ENCODE results near the gene TBC1D13.
"Not testable (repeated sequence)": the region's sequence is repeated elsewhere in the genome, so short reads cannot be mapped to it uniquely, and the experiment has no call there.

Gene TBC1D13

GRCh38 chr9:128820665-128821583 lies 33.9 kb downstream of the TBC1D13 start:
- DNase-seq (ENCODE audit: low read depth in 3 of 3) = no peak

- DNase-seq (ENCODE audit: low read depth in 3 of 3) = no peak
Measured at GRCh38 chr9:128821584-128822406, 34.7 kb downstream of the TBC1D13 start.

DNA sequence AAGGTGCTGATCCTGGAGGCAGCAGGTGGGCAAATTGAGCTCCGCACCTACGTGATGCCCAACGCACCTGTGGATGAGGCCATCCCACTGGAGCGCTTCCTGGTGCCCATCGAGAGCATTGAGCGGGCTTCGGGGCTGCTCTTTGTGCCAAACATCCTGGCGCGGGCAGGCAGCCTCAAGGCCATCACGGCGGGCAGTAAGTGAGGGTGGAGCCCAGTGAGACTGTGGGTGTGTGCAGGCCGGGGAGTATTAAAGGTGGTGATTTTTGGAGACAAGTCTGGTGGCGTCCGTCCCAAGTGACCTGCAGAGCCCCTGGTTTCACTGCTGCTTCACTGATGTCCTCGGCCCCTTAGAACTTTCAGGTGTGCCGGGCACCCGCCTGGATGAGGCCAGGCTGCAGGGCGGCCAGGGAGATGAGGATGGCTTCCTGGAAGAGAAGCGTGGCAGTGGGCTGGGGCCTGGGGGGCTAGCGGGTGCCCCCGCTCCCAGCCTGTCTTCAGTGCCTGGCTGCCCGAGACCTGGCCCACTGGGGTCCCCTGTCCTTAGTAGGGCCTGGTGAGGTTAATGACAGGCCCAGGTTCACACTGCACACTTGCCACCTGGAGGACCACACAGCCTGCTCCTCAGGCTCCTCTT lies 35.5 kb downstream of the TBC1D13 start:
- no peak for DNase-seq (ENCODE audit: low read depth in 3 of 3)

- DNase-seq (ENCODE audit: low read depth in 3 of 3) = no peak
Measured at GRCh38 chr9:128823362-128823902, 36.4 kb downstream of the TBC1D13 start.

DNA sequence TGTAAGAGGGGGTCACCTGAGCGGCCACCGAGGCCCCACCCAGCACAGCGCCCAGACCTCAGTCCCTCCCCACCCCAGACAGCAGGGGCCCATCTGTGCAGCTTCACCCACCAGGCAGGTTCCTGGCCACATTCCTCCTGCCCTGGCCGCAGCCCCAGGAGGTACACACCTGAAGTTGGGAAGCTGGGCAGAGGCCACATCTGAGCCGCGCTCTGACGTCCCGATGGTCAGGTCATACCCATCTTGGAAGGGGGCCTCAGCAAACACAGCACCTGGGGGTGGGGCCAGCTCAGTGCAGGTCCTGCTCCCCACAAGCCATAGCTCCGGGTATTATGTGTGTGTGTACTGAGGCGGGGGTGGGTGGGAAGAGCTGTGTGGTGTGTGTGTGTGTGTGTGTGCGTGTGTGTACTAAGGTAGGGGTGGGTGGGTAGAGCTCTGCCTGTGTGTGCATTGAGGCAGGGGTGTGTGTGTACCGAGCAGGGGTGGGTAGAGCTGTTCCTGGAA lies 36.9 kb downstream of the TBC1D13 start:
- no peak for DNase-seq (ENCODE audit: low read depth in 3 of 3)

- no peak for DNase-seq (ENCODE audit: low read depth in 3 of 3)
Measured at GRCh38 chr9:128824911-128825310, 37.9 kb downstream of the TBC1D13 start.

DNA sequence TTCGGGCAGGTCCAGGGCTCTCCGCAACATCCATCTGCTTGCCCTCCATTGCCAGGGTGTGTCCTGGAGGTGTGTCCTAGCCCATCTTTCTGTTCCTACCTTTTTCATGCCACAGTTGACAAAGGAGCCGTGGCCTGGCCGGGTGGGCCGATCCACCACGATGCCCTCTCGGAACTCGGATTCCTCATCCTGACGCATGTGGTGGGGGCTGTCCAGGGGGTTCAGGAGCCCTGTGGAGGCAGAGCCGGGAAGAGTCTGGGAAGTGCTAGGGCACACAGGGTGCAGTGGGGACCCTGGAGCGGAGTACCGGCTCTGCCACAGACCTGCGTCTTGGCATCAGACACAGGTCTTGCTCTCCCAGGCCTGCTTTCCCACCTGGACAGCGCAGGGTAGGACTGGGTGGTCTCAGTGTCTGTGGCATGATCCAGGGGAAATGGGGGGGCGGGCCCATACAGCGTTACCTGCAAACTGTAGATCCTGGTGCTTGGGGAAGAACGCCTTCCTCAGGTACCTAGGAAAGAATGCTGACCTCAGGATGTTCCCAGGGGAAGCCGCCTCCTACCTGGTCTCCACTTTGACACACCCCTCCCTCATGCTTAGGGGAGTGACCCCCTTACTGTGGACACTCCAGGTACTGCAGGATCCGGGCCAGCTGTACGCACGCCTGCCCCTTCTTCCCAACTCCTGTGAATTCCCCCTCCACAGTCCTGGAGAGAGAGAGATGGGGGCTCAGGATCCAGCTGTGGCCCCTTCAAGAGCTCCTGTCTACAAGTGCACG lies 39.1 kb downstream of the TBC1D13 start:
- no peak for DNase-seq (ENCODE audit: low read depth in 3 of 3)

DNA sequence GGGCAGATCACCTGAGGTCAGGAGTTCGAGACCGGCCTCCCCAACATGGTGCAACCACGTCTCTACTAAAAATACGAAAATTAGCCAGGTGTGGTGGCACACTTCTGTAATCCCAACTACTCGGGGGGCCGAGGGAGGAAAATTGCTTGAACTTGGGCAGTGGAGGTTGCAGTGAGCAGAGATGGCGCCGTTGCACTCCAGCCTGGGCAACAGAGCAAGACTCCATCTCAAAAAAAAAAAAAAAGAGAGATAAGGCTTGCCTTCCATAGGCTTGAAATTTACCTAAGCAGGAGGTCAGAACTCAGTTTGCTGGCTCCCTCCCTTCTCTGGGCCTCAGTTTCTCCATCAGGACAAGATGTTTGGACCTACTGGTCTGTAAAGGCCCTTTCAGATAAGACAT lies 41.2 kb downstream of the TBC1D13 start:
- no peak for DNase-seq (ENCODE audit: low read depth in 3 of 3)

DNA sequence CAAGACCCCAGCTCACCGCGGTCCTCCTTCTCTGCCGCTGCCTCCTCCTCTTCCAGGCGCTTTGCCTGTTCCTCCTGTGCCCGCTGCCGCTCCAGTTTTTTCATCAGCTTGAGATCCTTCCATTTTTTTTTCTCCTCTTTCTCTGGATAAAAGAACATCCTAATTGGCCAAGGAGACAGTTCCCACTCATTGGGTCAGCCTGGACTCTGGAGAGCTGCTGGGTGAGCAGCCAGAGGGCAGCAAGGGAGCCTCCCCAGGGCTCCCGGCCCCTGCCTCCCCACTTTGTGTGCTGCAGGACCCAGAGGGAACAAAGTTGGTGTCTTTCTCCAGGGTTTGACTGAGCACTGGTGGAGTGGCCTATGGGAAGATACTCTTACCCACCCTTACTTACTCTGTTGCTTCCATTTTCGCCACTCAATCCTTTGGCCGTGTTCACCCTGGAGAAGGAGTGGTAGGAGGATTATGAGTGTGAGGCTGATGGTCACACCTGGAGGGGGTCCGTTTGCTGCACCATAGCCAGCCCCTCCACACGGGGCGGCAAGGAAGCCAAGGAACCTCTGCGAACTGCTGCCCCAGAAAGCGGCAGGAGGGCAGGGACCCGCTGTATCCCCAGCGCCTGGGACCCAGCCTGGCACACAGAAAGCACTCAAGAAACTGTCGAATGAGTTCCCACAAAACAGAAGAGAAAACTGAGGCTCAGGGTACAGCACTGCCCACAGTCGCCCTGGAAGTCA lies 41.8 kb downstream of the TBC1D13 start:
- no peak for DNase-seq (ENCODE audit: low read depth in 3 of 3)

- DNase-seq (ENCODE audit: low read depth in 3 of 3) = peak; percentile 87 to 91 (median 87)
Measured at GRCh38 chr9:128829477-128830251, 42.6 kb downstream of the TBC1D13 start, which contains the start of gene SPOUT1. SPOUT1 (minus strand) TSS chr9:128829794; CDS start chr9:128829780, 14 bp downstream.

DNA sequence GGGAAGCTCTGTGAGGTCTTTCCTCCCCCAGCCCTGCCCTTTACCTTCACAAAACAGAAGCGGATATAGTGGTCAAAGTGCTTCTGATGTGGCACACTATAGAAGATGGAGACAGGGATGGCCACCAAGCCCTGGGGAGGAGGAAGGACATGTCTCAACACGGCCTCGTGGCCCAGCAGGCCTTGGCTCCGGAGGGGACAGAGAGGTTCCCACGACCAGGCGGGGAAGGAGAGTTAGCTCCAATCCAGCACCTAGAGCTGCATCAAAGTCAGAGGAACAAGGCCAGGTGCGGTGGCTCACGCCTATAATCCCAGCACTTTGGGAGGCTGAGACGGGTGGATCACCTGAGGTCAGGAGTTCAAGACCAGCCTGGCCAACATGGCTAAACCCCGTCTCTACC lies 46.6 kb downstream of the TBC1D13 start:
- DNase-seq (ENCODE audit: low read depth in 3 of 3) = no peak

DNA sequence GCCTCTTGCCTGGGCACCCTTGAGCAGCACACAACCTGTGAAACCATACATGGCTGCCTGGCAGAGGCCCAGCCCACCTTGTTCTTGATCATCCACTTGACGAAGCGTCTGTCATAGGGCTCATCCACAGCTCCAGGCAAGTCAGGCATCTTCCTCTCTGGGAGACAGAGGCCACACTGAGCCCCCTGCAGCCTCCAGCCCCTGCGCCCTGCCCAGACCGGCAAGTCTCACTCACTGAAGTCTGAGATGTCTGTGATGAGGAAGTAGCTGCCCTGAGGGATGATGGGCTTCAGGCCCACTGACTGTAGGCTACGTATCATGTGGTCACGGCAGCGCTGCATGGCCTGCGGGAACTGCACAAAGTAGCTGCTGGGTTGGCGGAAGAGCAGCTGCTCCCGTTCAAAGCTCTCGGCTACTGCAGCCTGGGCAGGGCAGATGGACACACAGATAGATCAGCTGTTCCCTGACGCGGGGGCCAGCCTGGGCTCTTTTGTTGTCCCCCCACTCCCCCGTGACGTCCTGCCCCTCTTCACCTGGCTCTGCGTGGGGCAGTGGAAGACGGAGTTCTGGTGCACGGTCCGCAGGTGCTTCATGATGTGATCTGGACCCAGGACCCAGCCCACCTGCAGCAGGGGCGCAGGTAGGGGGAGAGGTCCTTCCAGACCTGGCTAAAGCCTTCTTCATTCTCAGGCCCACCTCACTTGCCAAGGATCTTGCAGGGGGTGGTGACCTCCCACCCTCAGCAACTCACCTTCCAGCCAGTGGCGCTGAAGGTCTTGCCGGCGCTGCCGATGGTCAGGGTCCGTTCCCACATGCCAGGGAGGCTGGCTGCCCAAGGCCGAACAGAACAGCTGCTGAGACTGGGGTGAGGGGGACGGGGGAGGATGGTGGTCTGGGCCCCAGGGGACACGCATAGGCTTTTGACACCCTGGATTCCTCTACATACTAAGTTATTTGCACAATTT lies 48.5 kb downstream of the TBC1D13 start:
- DNase-seq (ENCODE audit: low read depth in 3 of 3) = no peak

- no peak for DNase-seq (ENCODE audit: low read depth in 3 of 3)
Measured at GRCh38 chr9:128836509-128837145, 49.6 kb downstream of the TBC1D13 start.

DNA sequence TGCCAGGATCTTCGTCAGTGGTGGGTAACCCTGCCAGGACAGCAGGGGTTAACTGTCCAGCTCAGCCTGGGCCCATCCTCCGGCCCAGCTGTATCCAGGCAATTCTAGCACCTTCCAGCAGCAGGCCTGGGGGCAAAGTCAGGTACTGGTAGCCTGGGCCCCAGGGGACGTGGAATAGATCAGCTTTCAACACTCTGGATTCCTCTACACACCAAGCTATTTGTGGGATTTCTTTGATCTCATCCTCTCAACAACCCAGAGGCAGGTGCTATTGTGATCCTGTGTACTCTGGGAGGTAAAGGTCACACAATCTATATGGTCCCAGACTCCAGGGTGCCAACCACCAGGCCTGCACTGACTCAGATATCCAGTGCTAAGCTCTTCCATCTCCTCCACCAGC lies 51.3 kb downstream of the TBC1D13 start:
- DNase-seq (ENCODE audit: low read depth in 3 of 3) = no peak

GRCh38 chr9:128840524-128840923 lies 53.5 kb downstream of the TBC1D13 start:
- no peak for DNase-seq (ENCODE audit: low read depth in 3 of 3)

- DNase-seq (ENCODE audit: low read depth in 3 of 3) = no peak
Measured at GRCh38 chr9:128841694-128842492, 54.8 kb downstream of the TBC1D13 start.

GRCh38 chr9:128843171-128843570 lies 56.1 kb downstream of the TBC1D13 start:
- DNase-seq (ENCODE audit: low read depth in 3 of 3) = not testable (repeated sequence)
